Kidney (tissue), 14 donors: ENCODE measurements around the gene ISOC2. TPM values are rescaled to one million over a fixed set of nuclear protein-coding genes. Genes with fewer than 3 reads are reported as not detected.

Experiments
- DNase-seq, 5 donors: peaks; one replicate each; pipeline ENCODE4 v3.0.0-alpha.2; 2013 to 2020
- FAIRE-seq: peaks from 2 replicates; lab custom pipeline; 2012; peaks lifted over from hg19 to GRCh38; lab: Jason Lieb, UNC
- H3K27ac ChIP-seq, 2 donors: one replicate each; pipeline ENCODE4 v1.7.0; 2013; ENCODE audit warnings: low read depth in 2 of 2, low read length in 2 of 2, inconsistent platforms in 1 of 2
- H3K27me3 ChIP-seq: one replicate; pipeline ENCODE4 v1.7.1; 2013; ENCODE audit warnings: low read length, inconsistent platforms; ENCODE audit not compliant: control insufficient read depth, insufficient read depth
- H3K36me3 ChIP-seq, 3 donors: one replicate each; pipeline versions ENCODE4 v1.7.0 to v1.7.1; 2013; ENCODE audit warnings: low read length in 3 of 3, control low read depth in 1 of 3, inconsistent platforms in 1 of 3; ENCODE audit not compliant: insufficient read depth in 3 of 3, control insufficient read depth in 2 of 3
- H3K4me1 ChIP-seq, 3 donors: one replicate each; pipeline versions ENCODE4 v1.7.0 to v1.7.1; 2013; ENCODE audit warnings: low read length in 3 of 3, inconsistent platforms in 1 of 3, low read depth in 1 of 3; ENCODE audit not compliant: control insufficient read depth in 2 of 3, insufficient read depth in 2 of 3
- H3K4me3 ChIP-seq, 3 donors: one replicate each; pipeline versions ENCODE4 v1.7.0 to v1.8.1; 2013; ENCODE audit warnings: low read length in 3 of 3, control low read depth in 1 of 3, inconsistent platforms in 1 of 3
- H3K9ac ChIP-seq, 3 donors: one replicate each; pipeline versions ENCODE4 v1.7.0 to v1.7.1; 2013; ENCODE audit warnings: low read length in 3 of 3, control low read depth in 1 of 3, inconsistent platforms in 1 of 3
- H3K9me3 ChIP-seq, 3 donors: one replicate each; pipeline versions ENCODE4 v1.7.0 to v1.7.1; 2013; ENCODE audit warnings: low read length in 3 of 3, control low read depth in 1 of 3, inconsistent platforms in 1 of 3; ENCODE audit not compliant: control insufficient read depth in 2 of 3, insufficient read depth in 1 of 3
- CTCF ChIP-seq: IDR thresholded peaks from 3 replicates; pipeline ENCODE4 v1.5.1; 2012; ENCODE audit warnings: mild to moderate bottlenecking, moderate library complexity, borderline replicate concordance; ENCODE audit not compliant: insufficient read depth; ENCODE audit errors: extremely low read depth
- intact Hi-C: fragments of 100-400 bp; cut with DNase I; formaldehyde crosslinking; loops from one replicate; pipeline ENCODE4 v1.11.1; 2022
- polyA plus RNA-seq: library from polyadenylated mRNA; stranded (reverse); fragments of 350-450 nt; fragmentation: Illumina TruSeq; extraction: RNeasy Lipid Tissue Mini Kit (QIAGEN cat#74804); gene quantifications from one replicate; pipeline ENCODE4 v1.2.3, GENCODE V29; 2014; ENCODE audit warnings: low read depth, low replicate concordance; ENCODE audit not compliant: insufficient read depth
- total RNA-seq: library from RNA; stranded (reverse); fragmentation: NEBNext Ultra II Directional; extraction: Animal tissue kit (Norgen Biotek cat#: 25700); gene quantifications from one replicate; pipeline ENCODE4 v1.2.1, GENCODE V29; 2021
- donor health status: control.
- donor health status: control.
- donor health status: control.
- donor health status: control.
- donor health status: control.
- donor health status: DM: yes; HTN: yes; CAD: no.
- donor health status: Normal renal cell carcinoma (clear cell type).

ISOC2 gene
- total and polyA plus RNA-seq, 2 donors from 2014 or later: 45.9 to 326 TPM

GRCh38 chr19:55447421-55448174 lies 13.8 kb downstream of the ISOC2 start:
- FAIRE-seq (no peak), DNase-seq (peak in 1 of 5 donors; percentile 20)
- peaks cover 36% of the 10 kb centered on the region for H3K27me3 ChIP-seq
- H3K9me3 ChIP-seq: no peaks in the 10 kb centered on the region
- no peak for TF ChIP-seq CTCF
- no peak overlapping the region for H3K9ac ChIP-seq
- H3K36me3 ChIP-seq: no peaks in the 10 kb centered on the region
- H3K27ac ChIP-seq: no peak overlapping the region
- no peak overlapping the region for H3K4me3 ChIP-seq
- no peaks in the 10 kb centered on the region for H3K4me1 ChIP-seq
- intact Hi-C loops: no loop called here

GRCh38 chr19:55446060-55446459 lies 15.4 kb downstream of the ISOC2 start:
- H3K27ac ChIP-seq: no peak overlapping the region
- intact Hi-C loops: no loop called here
- H3K4me1 ChIP-seq: peaks cover 0 to 2% (median 0%) of the 10 kb centered on the region in 3 donors
- no peaks in the 10 kb centered on the region for H3K36me3 ChIP-seq
- DNase-seq (no peak), FAIRE-seq (no peak)
- H3K4me3 ChIP-seq: no peak overlapping the region
- no peak for TF ChIP-seq CTCF
- H3K27me3 ChIP-seq: peaks cover 44% of the 10 kb centered on the region
- no peaks in the 10 kb centered on the region for H3K9me3 ChIP-seq
- no peak overlapping the region for H3K9ac ChIP-seq

- Histone ChIP-seq H3K4me1 (peaks cover 0 to 4% (median 0%) of the 10 kb centered on the region in 3 donors), H3K27me3 (peaks cover 48% of the 10 kb centered on the region), H3K9ac (no peak overlapping the region), H3K9me3 (no peaks in the 10 kb centered on the region), H3K27ac (no peak overlapping the region), H3K4me3 (no peak overlapping the region), H3K36me3 (no peaks in the 10 kb centered on the region)
- FAIRE-seq (no peak), DNase-seq (no peak)
- TF ChIP-seq CTCF: no peak
- intact Hi-C loops: no loop called here
These were observed 16.8 kb downstream of the ISOC2 start for GRCh38 chr19:55444646-55445045.
